IPS-20b (cell line): ENCODE measurements around the gene CDH13.

Experiments used
- H3K27ac ChIP-seq: one replicate; pipeline ENCODE4 v1.5.1; 2013; ENCODE audit warnings: low read length
- H3K27me3 ChIP-seq: 2 replicates; pipeline ENCODE4 v1.6.1; 2013; ENCODE audit warnings: mild to moderate bottlenecking, low read length, inconsistent platforms; ENCODE audit not compliant: insufficient read depth
- H3K36me3 ChIP-seq: 2 replicates; pipeline ENCODE4 v1.6.1; 2013; ENCODE audit warnings: low read depth, mild to moderate bottlenecking, inconsistent platforms, low read length, moderate library complexity; ENCODE audit not compliant: insufficient read depth
- H3K4me1 ChIP-seq: 2 replicates; pipeline ENCODE4 v1.6.1; 2013; ENCODE audit warnings: mild to moderate bottlenecking, control low read depth, inconsistent platforms, low read length, moderate library complexity; ENCODE audit not compliant: insufficient read depth
- H3K4me3 ChIP-seq: 2 replicates; pipeline ENCODE4 v1.5.1; 2013; ENCODE audit warnings: mild to moderate bottlenecking, low read length, inconsistent platforms
- H3K9ac ChIP-seq: 2 replicates; pipeline ENCODE4 v1.6.1; 2013; ENCODE audit warnings: low read depth, mild to moderate bottlenecking, inconsistent platforms, low read length, moderate library complexity
- H3K9me3 ChIP-seq: 2 replicates; pipeline ENCODE4 v1.6.1; 2013; ENCODE audit warnings: mild to moderate bottlenecking, low read depth, low read length, inconsistent platforms; ENCODE audit not compliant: insufficient read depth

Gene CDH13

DNA sequence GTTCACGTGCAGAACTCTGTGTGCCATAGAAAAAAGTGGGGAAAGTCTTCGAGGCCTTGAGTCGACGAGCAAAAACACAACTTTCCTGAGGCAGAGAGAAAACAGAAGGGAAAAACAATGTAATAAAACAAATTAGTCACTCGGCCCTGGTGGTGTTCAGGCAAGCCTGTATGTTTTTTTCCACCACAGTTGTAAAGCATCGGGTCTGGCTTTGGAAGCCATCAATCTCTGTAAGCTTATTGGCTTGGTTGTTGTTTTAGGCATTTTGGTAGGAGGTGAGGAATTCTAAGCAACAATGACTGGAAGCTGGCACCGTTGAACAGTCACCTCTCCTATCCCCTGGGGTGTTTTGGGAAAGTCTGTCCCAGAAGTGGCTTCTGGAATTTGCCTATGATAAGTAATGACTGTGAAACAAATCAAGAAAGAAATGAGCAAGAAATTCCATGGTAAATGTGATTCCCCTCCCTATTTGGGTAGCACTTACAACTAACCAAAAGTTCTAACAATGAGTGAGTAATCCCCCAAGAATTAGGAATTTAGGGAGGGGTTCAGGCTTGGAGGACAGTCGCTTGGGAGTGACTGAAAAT is 2.8 kb downstream of the CDH13 start:
- Histone ChIP-seq H3K4me3 (no peak overlapping the region), H3K27me3 (peaks cover 60% of the 10 kb centered on the region), H3K4me1 (peaks cover 24% of the 10 kb centered on the region), H3K9ac (no peak overlapping the region), H3K27ac (no peak overlapping the region), H3K36me3 (no peaks in the 10 kb centered on the region), H3K9me3 (no peaks in the 10 kb centered on the region)

DNA sequence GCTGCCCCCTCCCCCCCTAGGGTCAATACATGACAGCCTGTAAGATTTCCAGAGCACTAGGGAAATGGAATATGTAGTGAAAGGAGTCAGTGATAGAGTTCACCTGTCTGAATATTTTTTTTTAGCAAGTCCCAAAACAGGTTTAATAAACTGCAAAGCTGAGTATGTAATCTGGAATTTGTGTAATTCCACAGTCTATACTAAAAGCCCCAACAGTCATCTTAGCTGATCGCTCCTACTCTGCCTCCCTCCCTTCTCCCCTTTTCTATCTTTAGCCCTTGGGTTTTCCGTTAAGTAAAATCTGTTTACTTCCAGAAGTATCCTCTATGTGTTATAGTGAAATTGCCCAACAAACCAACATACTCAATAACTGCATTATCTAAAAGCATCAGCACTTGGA is 3.5 kb downstream of the CDH13 start:
- no peaks in the 10 kb centered on the region for H3K36me3 ChIP-seq
- no peak overlapping the region for H3K4me3 ChIP-seq
- no peaks in the 10 kb centered on the region for H3K9me3 ChIP-seq
- peaks cover 53% of the 10 kb centered on the region for H3K27me3 ChIP-seq
- H3K4me1 ChIP-seq, result peaks cover 24% of the 10 kb centered on the region
- no peak overlapping the region for H3K9ac ChIP-seq
- no peak overlapping the region for H3K27ac ChIP-seq

DNA sequence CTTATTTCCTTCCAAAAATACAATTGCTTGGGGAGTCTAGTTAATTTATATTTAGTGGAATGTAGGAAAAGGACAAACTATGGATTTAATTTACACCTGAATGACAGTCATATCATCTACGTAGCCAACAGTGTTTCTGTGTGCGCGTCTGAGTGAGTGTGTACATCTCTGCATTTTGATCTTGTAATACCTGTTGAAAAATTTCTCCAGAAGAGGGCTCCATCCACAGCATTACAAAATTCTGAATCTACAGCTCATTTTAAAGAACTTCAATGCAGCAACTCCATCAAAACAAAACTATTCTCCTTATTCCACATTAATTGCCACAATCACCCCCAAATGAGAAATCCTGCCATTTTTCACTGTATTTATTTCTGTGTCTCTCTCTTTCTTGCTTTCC is 3.9 kb downstream of the CDH13 start:
- no peak overlapping the region for H3K4me3 ChIP-seq
- H3K27ac ChIP-seq, result no peak overlapping the region

DNA sequence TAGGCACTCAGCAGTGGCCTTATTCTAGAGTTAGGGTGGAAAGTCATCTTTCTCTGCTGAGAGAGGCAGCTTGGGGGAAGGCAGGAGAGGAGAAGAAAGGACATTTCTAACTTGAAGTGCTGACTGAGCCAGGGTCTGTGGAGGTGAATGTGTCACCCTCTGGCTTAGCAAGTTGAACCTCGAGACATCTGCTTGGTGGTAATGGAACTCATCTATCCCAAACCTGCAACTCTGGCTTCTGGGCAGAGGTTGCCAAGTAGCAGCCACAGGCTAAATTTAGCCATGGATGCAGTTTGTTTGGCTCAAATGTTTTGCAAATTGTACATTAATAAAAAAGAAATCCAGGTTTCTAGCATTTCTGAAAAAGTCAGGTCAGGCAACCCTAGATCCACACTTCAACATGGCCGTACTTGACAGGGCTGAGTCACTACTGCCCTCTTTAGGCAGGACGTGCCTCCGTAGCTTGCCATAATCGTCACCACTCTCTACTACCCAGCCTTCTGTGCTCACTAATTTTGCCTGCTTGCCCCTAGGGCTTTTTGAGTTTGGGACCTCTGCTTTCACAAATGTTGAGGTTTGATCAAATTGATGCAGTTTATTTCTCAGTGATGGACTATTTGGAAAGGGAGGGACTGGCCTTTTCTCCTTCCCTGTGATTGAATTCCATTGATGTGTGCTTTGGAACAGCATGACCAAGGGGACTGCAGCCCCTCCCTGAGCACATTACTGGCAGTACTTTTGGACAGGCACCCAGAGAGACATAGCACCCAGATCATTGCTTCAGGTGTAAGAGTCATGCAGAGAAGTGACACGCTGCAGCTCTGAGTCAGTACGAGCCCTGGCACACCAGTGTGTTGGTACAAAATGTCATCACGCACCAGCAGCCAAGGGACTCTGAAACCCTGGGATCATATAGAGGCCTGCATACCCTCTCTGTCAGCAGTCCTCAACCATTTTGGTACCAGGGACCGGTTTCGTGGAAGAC is 5.2 kb downstream of the CDH13 start:
- H3K4me1 ChIP-seq, result peaks cover 24% of the 10 kb centered on the region
- H3K27ac ChIP-seq, result no peak overlapping the region
- no peaks in the 10 kb centered on the region for H3K9me3 ChIP-seq
- no peak overlapping the region for H3K9ac ChIP-seq
- H3K36me3 ChIP-seq, result no peaks in the 10 kb centered on the region
- peaks cover 36% of the 10 kb centered on the region for H3K27me3 ChIP-seq
- H3K4me3 ChIP-seq, result no peak overlapping the region

More for the DNA sequence above, 3.9 kb downstream of the CDH13 start:
- Histone ChIP-seq H3K4me1 (peaks cover 24% of the 10 kb centered on the region), H3K27me3 (peaks cover 49% of the 10 kb centered on the region), H3K9ac (no peak overlapping the region), H3K36me3 (no peaks in the 10 kb centered on the region), H3K9me3 (no peaks in the 10 kb centered on the region)

DNA sequence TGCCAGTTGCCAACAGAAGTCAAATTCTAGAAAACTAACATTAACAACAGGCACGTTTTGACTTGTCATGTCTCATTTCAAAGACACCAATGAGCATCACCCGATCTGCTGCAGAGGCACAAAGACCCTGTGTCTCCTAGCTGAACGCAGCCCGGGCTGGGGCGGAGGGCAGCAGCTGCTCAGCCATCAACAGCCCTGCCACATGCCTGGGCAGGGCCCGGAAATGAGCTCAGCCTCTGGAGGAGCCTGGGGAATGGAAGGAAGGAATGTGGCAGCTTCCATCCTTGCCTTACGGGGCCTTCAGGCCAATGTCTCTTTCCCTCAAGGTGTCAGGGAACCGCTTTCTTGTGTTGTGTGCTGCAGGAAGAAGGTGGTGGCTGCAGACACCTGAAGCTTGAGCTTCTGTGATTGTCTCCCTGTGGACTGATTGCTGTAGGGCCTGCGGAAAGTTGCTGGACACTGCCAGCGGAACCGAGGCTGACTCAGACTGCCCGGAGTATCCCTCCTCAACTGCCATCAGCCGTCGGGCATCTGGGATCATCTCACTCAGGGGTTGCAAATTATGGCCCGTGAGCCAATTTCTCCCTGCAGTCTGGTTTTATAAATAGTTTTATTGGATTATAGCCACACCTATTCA is 7.3 kb downstream of the CDH13 start:
- Histone ChIP-seq H3K4me3 (no peak overlapping the region), H3K9me3 (no peaks in the 10 kb centered on the region), H3K36me3 (no peaks in the 10 kb centered on the region), H3K27ac (no peak overlapping the region), H3K27me3 (peaks cover 15% of the 10 kb centered on the region), H3K9ac (no peak overlapping the region), H3K4me1 (peaks cover 14% of the 10 kb centered on the region)

DNA sequence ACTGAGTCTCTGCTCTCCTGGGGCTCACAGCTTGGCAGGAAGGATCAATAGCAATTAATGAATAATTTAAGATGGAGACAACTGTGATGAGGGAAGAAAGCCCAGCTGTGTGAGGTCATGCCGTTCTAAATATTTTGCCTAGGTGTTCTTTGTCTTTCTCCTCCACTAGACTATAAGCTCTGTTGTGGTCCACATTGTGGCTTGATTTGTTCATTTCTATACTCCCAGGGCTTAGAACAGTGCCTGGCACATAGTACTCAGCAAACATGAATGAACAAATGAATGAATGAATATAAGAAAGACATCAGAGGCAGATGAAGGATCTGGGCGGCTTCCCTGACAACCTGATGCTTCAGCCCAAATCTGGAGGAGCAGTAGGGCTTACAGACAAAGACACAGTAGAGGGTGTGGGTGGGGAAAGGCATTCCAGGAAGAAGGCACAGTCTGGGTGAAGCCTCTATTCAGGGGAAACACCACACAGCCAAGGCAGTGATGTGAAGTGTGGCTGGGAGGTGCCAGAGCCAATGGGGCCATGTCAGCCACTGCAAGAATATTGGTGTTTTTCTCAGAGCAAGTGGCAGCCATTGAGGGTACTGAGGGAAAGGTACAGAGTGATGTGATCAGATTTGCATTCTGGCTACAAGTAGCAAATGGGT is 8.3 kb downstream of the CDH13 start:
- peaks cover 9% of the 10 kb centered on the region; the same call in 1 of the 2 replicates for H3K4me1 ChIP-seq

DNA sequence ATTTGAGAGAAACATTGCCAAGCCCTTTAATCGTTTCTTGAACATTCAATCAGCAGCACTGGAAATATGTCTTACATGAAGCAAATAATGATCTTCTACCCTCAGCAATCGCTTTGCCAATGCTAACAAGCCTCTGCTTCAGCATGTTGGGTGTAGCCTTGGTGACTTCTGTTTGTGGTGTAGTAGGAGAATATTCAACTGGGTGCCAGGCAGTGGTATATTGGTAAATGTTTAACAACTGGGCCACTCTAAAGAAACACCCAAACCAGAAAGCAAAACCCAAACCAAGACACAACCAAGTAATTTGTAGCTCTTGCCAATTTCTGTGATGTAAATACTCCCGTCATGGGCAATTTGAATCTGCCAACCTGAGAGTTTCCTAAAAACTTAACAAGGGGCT is 9.7 kb downstream of the CDH13 start:
- Histone ChIP-seq H3K27ac (no peak overlapping the region), H3K4me3 (no peak overlapping the region), H3K36me3 (no peaks in the 10 kb centered on the region), H3K9me3 (no peaks in the 10 kb centered on the region), H3K9ac (no peak overlapping the region), H3K27me3 (no peaks in the 10 kb centered on the region), H3K4me1 (peaks cover 4% of the 10 kb centered on the region; the same call in 1 of the 2 replicates)

More for the DNA sequence above, 8.3 kb downstream of the CDH13 start:
- Histone ChIP-seq H3K36me3 (no peaks in the 10 kb centered on the region), H3K9me3 (no peaks in the 10 kb centered on the region), H3K9ac (no peak overlapping the region), H3K27me3 (peaks cover 5% of the 10 kb centered on the region; the same call in 1 of the 2 replicates), H3K27ac (no peak overlapping the region), H3K4me3 (no peak overlapping the region)

DNA sequence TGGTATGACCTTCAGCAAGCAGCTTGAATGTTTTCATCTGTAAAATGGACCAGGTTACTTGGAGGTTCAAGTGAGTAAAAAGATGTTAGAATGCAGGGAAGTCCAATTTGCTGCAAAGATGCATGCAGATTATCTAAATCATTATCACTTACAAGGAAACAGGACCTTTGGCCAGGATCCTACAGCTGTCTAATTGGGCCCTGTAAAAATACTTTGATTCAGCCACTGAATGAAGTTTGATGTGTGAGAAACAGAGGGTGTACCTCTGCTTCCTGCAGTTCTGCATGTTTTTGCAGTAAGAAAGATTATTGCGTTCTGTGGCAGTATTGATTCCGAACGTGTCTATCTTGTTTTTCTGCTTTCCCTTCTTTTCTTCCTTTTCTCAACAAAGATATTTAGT is 10.2 kb downstream of the CDH13 start:
- no peak overlapping the region for H3K4me3 ChIP-seq
- H3K27me3 ChIP-seq, result no peaks in the 10 kb centered on the region
- H3K4me1 ChIP-seq, result peaks cover 4% of the 10 kb centered on the region; the same call in 1 of the 2 replicates
- no peaks in the 10 kb centered on the region for H3K36me3 ChIP-seq
- H3K27ac ChIP-seq, result no peak overlapping the region
- no peaks in the 10 kb centered on the region for H3K9me3 ChIP-seq
- no peak overlapping the region for H3K9ac ChIP-seq

DNA sequence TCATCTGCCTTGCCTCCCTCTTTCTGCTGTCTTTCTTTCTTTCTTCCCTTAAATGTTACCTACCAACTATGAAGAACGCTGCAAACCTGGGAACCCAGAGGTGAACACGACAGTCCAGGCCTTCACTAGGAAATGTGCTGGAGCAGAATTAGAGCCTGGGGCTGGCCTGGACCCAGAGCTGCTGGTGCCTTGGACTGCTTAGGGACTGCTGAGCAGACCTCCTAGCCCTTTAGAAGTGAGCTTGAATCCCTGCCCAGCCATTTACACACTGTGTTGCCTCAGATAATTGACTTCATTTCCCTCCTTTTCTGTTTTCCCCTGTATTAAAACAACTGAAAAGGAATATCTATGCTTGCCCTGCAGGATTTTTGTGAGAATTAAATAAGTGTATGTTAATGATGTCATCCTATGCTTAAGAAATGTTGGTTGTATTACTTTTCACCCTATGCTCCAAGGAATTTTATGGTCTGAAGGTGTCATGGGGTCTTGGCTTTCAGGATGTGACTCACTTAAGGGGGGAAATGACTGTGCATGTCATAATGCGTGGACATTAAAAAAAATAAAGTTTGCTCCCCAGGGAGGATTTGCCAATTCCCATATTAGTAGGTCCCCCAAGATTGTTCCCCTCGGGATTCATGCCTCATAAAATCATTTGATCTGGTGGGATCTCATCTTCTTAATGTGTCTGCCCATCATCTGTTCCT is 11.5 kb downstream of the CDH13 start:
- no peak overlapping the region for H3K4me3 ChIP-seq
- no peak overlapping the region for H3K9ac ChIP-seq
- H3K9me3 ChIP-seq, result no peaks in the 10 kb centered on the region
- H3K27ac ChIP-seq, result no peak overlapping the region
- no peaks in the 10 kb centered on the region for H3K27me3 ChIP-seq
- no peaks in the 10 kb centered on the region for H3K36me3 ChIP-seq
- H3K4me1 ChIP-seq, result peaks cover 9% of the 10 kb centered on the region

DNA sequence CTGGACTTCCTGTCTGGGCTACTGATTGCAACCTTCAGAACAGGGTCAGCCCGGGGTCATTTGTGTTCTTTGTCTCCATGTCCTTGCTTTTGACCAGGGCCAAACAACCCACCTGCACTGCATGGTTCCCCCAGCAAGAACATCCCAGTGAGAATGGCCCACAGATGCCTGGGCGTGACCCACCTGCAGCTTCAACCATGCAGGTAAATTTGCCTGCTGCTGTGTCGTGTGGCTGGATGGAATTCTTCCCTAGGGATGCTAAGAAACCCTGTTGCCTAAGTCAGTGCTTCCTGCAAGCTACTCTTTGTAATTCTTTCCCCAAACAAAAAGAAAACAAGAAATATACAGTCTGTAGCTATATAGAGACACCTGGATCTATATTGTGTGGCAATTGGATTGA is 12.5 kb downstream of the CDH13 start:
- H3K36me3 ChIP-seq, result no peaks in the 10 kb centered on the region
- no peaks in the 10 kb centered on the region for H3K27me3 ChIP-seq
- H3K9ac ChIP-seq, result no peak overlapping the region
- peaks cover 16% of the 10 kb centered on the region for H3K4me1 ChIP-seq
- no peak overlapping the region for H3K27ac ChIP-seq
- no peak overlapping the region for H3K4me3 ChIP-seq
- no peaks in the 10 kb centered on the region for H3K9me3 ChIP-seq
